Uterus (tissue), 4 donors: Measurements from ENCODE around the gene FZR1. TPM values are rescaled to one million over a fixed set of nuclear protein-coding genes. Genes with fewer than 3 reads are reported as not detected.

Source experiments
- DNase-seq, 2 donors: peaks; one replicate each; pipeline ENCODE4 v3.0.0-alpha.2; 2019 to 2020
- H3K27ac ChIP-seq, 2 donors: fragments of 200-600 bp; sonication (generic); 1 replicate in 1 of 2; 2 replicates in 1 of 2; pipeline ENCODE4 v1.5.1; 2016 to 2018
- H3K27me3 ChIP-seq, 2 donors: fragments of 200-600 bp; sonication (generic); one replicate each; pipeline ENCODE4 v1.5.1; 2018 to 2019; ENCODE audit warnings: control low read depth in 1 of 2
- H3K36me3 ChIP-seq, 2 donors: fragments of 200-600 bp; sonication (generic); one replicate each; pipeline ENCODE4 v1.5.1; 2019; ENCODE audit warnings: control low read depth in 1 of 2
- H3K4me1 ChIP-seq, 2 donors: fragments of 200-600 bp; sonication (generic); one replicate each; pipeline ENCODE4 v1.5.1; 2018 to 2019; ENCODE audit warnings: control low read depth in 1 of 2
- H3K4me3 ChIP-seq, 2 donors: fragments of 200-600 bp; sonication (generic); 1 replicate in 1 of 2; 2 replicates in 1 of 2; pipeline ENCODE4 v1.5.1; 2018 to 2019; ENCODE audit warnings: mild to moderate bottlenecking in 1 of 2
- H3K9me3 ChIP-seq, 2 donors: fragments of 200-600 bp; sonication (generic); one replicate each; pipeline ENCODE4 v1.5.1; 2019; ENCODE audit warnings: control low read depth in 1 of 2
- POLR2A ChIP-seq, 2 donors: fragments of 450-650 bp; IDR thresholded peaks; one replicate each; pipeline ENCODE4 v1.6.1; 2016; ENCODE audit warnings: antibody characterized with exemption in 2 of 2, mild to moderate bottlenecking in 1 of 2, moderate library complexity in 1 of 2
- intact Hi-C: fragments of 100-400 bp; cut with DNase I; formaldehyde crosslinking; loops from one replicate; pipeline ENCODE4 v1.15.1; 2023; ENCODE audit warnings: low total_unique reads
- total RNA-seq, 4 donors: library from RNA; depleted of rRNA in 3 of 4; stranded (reverse); fragments of >200 nt in 3 of 4; gene quantifications; one replicate each; pipeline versions ENCODE4 v1.1.0 to v1.2.4, GENCODE V29; 2014 to 2023
- TF ChIP-seq, protein P1 (sequence below), 4 experiments: fragments of 200-600 bp in 2 of 4; fragments of 450-650 bp in 2 of 4; sonication (generic) in 2 of 4; IDR thresholded peaks; one replicate each; pipeline ENCODE4 v1.5.1; 2016 to 2019; ENCODE audit warnings: antibody characterized with exemption in 4 of 4, mild to moderate bottlenecking in 2 of 4, moderate library complexity in 1 of 4
- donor health status: DM: yes; HTN: yes; CAD: no.

Gene FZR1
- total RNA-seq, 4 donors from 2014 or later, result 3.8 to 70.8 (median 33.0) TPM

DNA sequence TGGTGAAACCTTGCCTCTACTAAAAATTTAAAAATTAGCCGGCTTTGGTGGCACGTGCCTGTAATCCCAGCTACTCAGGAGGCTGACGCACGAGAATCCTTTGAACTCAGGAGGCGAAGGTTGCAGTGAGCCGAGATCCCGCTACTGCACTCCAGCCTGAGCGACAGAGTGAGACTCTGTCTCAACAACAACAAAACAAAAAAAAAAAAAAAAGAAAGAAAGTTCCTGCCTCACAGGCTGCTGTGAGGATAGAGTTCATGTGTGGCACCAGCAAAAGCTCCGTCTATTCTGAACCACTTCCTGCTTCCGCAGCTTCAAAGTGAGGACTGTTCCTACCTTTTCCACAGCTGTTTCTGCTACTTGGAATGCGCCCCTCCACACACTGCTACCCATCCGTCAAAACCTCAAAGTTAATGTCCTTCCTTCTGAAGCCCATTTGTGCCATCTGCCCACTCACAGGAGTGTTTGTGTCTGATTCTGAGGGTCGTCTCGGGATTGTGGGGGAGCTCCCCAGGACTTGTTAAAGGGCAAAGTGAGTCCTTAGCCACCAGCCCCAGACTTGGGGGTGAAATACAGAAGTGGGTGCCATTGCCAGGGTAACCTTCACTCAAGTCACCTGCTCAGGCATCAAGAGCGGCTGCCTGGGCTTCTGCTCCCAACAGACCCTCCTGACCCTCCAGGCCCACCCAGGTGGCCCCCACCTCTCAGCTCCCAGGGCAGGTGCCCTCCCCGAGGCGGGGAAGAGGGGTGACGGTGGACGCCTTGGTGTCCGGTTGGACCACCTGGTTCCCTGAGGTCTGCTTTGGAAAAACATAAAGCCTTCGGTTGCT lies 48.4 kb downstream of the FZR1 start:
- no peaks in the 10 kb centered on the region for H3K9me3 ChIP-seq
- no peak for DNase-seq
- H3K36me3 ChIP-seq, result no peaks in the 10 kb centered on the region
- TF ChIP-seq, protein P1, sequence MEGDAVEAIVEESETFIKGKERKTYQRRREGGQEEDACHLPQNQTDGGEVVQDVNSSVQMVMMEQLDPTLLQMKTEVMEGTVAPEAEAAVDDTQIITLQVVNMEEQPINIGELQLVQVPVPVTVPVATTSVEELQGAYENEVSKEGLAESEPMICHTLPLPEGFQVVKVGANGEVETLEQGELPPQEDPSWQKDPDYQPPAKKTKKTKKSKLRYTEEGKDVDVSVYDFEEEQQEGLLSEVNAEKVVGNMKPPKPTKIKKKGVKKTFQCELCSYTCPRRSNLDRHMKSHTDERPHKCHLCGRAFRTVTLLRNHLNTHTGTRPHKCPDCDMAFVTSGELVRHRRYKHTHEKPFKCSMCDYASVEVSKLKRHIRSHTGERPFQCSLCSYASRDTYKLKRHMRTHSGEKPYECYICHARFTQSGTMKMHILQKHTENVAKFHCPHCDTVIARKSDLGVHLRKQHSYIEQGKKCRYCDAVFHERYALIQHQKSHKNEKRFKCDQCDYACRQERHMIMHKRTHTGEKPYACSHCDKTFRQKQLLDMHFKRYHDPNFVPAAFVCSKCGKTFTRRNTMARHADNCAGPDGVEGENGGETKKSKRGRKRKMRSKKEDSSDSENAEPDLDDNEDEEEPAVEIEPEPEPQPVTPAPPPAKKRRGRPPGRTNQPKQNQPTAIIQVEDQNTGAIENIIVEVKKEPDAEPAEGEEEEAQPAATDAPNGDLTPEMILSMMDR (IDR thresholded peaks at IDR 0.05), result no peak
- TF ChIP-seq POLR2A (IDR thresholded peaks at IDR 0.05), result no peak
- H3K27me3 ChIP-seq, result no peaks in the 10 kb centered on the region
- H3K4me1 ChIP-seq, result peaks cover 0 to 14% of the 10 kb centered on the region in 2 donors
- H3K4me3 ChIP-seq, result no peak overlapping the region
- no peak overlapping the region for H3K27ac ChIP-seq
- intact Hi-C loops, result loop anchor here (10.0 kb wide), 1 partner anchor 60 kb away; no protein-coding TSS in a partner anchor

DNA sequence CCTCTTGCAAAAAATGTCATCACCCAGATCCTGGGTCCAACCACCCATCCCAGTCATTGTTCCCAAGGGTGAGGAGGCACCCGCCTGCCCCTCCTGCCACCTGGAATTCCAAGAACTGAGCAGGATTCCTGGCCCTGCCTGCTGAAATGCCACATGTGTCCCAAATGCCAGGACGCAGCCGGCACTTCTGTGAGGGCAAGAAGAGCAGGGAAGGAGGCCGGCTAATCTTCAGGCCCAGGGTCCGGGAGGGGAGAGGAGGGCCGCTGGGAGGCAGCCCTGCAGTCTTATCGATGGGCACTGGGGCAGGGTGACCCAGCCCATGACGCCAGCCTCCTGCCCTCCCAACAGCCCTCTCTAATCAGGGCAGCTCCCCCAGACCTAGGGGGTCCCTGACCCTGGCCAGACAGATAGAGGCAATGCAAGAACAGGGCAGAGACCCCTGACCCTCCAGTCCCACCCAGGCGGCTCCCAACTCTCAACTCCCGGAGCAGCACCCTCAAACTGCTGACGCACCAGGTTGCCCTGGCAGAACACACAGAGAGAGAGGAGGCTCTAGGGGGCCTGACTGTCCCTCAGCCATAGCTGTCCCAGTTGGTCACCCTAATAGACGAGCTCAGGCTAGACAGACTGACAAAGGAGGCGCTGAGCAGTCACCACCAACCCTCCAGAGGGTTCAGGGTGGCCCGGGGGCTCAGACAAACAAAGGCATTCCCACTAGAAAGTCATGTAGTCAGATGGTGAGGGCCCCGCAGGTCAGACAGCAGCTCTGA lies 49.7 kb downstream of the FZR1 start:
- Histone ChIP-seq H3K4me3 (peak overlapping the region; percentile 54 to 72), H3K4me1 (peaks cover 0 to 14% of the 10 kb centered on the region in 2 donors), H3K9me3 (no peaks in the 10 kb centered on the region), H3K27me3 (no peaks in the 10 kb centered on the region), H3K27ac (no peak overlapping the region), H3K36me3 (no peaks in the 10 kb centered on the region)
- DNase-seq, result no peak
- no peak for TF ChIP-seq POLR2A (IDR thresholded peaks at IDR 0.05)
- TF ChIP-seq, protein P1 (IDR thresholded peaks at IDR 0.05), result no peak
- intact Hi-C loops, result loop anchor here (10.0 kb wide), 1 partner anchor 59 kb away; no protein-coding TSS in a partner anchor

DNA sequence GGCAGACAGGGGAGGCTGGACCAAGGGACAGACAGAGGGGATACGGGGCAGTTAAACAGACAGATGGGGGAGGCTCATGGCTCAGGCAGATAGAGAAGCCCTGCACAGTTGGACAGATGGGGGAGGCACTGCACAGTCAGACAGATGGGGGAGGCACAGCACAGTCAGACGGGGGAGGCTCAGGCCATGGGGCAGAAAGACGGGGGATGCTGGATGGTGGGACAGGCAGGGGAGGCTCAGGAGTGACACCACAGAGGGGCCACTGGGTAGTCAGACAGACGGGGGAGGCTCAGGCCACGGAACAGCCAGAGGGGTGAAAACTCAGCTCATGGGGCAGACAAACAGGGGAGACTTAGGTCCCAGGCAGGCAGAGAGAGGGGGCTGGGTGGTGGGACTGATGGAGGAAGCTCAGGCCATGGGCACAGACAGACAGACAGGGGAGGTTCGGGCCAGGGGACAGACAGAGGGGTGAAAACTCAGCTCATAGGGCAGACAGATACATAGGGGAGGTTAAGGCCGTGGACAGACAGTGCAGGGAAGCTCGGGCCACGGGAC lies 50.4 kb downstream of the FZR1 start:
- Histone ChIP-seq H3K36me3 (no peaks in the 10 kb centered on the region), H3K4me1 (peaks cover 0 to 14% of the 10 kb centered on the region in 2 donors), H3K27ac (peak overlapping the region in 1 of 2 donors; percentile 52), H3K9me3 (no peaks in the 10 kb centered on the region), H3K4me3 (peak overlapping the region; percentile 54 to 72), H3K27me3 (no peaks in the 10 kb centered on the region)
- DNase-seq, result no peak
- intact Hi-C loops, result loop anchor here (10.0 kb wide), 1 partner anchor 58 kb away; no protein-coding TSS in a partner anchor
- TF ChIP-seq, protein P1 (IDR thresholded peaks at IDR 0.05), result no peak
- no peak for TF ChIP-seq POLR2A (IDR thresholded peaks at IDR 0.05)

DNA sequence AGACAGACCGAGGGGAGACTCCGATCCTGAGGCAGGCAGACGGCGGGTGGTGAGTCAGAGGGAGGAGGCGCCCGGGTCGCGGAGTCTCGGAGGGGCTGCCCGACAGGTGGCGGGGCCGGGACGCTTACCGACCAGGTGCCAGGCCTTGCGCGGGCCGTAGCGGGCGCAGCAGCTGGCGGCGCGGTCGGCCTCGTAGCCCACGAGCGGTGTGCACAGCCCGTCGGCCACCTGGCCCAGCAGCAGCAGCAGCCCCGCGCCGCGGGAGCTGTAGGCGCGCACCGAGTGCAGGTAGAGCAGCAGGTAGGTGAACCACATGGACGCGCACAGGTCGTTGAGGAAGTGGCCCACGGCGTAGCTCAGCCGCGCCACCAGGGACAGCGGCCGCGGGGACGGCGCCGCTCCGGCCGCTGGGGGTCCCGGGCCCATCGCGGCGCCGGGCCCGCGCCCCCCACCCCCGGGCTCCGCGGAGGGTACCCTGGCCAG lies 50.9 kb downstream of the FZR1 start:
- Histone ChIP-seq H3K9me3 (no peaks in the 10 kb centered on the region), H3K27me3 (no peaks in the 10 kb centered on the region), H3K27ac (peak overlapping the region; percentile 2 to 52), H3K4me3 (peak overlapping the region; percentile 54 to 72), H3K36me3 (no peaks in the 10 kb centered on the region), H3K4me1 (peaks cover 0 to 14% of the 10 kb centered on the region in 2 donors)
- DNase-seq, result no peak
- intact Hi-C loops, result loop anchor here (10.0 kb wide), 1 partner anchor 58 kb away; no protein-coding TSS in a partner anchor
- TF ChIP-seq, protein P1 (IDR thresholded peaks at IDR 0.05), result peak in 1 of 4 experiments; percentile 14
- TF ChIP-seq POLR2A (IDR thresholded peaks at IDR 0.05), result no peak
